Naive thymus-derived CD4-positive, alpha-beta T cell (primary cell): Measurements from ENCODE around the gene PBX4. TPM values are rescaled to one million over a fixed set of nuclear protein-coding genes. Genes with fewer than 3 reads are reported as not detected.
A peak's percentile ranks its signal among the peaks of the same experiment; 100 is the strongest.

Source experiments
- ATAC-seq: fragments of 150-1000 bp; cut with Tn5 transposase; 2 replicates; pipeline ENCODE4 v1.10.0; 2021; ENCODE audit warnings: mild to moderate bottlenecking, moderate library complexity
- CTCF ChIA-PET: fragments of 350-600 bp; sonication (Branson Sonifier 250); formaldehyde crosslinking; loops from one replicate; lab custom pipeline; 2021; ENCODE audit warnings: antibody characterized with exemption; lab: Charles Lee
- POLR2A ChIA-PET: fragments of 350-600 bp; sonication (Branson Sonifier 250); formaldehyde crosslinking; loops from one replicate; lab custom pipeline; 2021; ENCODE audit warnings: antibody characterized with exemption, inconsistent platforms; lab: Charles Lee
- DNase-seq, 9 donors: peaks; one replicate each; pipeline versions ENCODE4 v3.0.0 to v3.0.0-alpha.2; 2020 to 2022; ENCODE audit warnings: mixed read lengths in 1 of 9
- H3K27ac ChIP-seq: one replicate; pipeline ENCODE4 v1.7.0; 2013; ENCODE audit warnings: mild to moderate bottlenecking, low read depth, low read length, moderate library complexity
- H3K27me3 ChIP-seq, 2 donors: one replicate each; pipeline ENCODE4 v1.7.0; 2013; ENCODE audit warnings: low read length in 2 of 2, mild to moderate bottlenecking in 2 of 2, moderate library complexity in 2 of 2; ENCODE audit not compliant: control insufficient read depth in 2 of 2, insufficient read depth in 2 of 2
- H3K36me3 ChIP-seq, 3 experiments: 1 replicate in 2 of 3; 2 replicates in 1 of 3; pipeline ENCODE4 v1.7.0; 2013; ENCODE audit warnings: low read length in 3 of 3, mild to moderate bottlenecking in 3 of 3, moderate library complexity in 1 of 3; ENCODE audit not compliant: insufficient read depth in 3 of 3, control insufficient read depth in 2 of 3
- H3K4me1 ChIP-seq, 2 donors: one replicate each; pipeline ENCODE4 v1.7.0; 2013; ENCODE audit warnings: low read length in 2 of 2, mild to moderate bottlenecking in 2 of 2, moderate library complexity in 1 of 2; ENCODE audit not compliant: control insufficient read depth in 2 of 2, insufficient read depth in 2 of 2
- H3K4me3 ChIP-seq: 2 replicates; pipeline ENCODE4 v1.7.0; 2013; ENCODE audit warnings: mild to moderate bottlenecking, low read length
- H3K9me3 ChIP-seq, 3 experiments: 1 replicate in 2 of 3; 2 replicates in 1 of 3; pipeline ENCODE4 v1.7.0; 2013; ENCODE audit warnings: low read length in 3 of 3; ENCODE audit not compliant: control insufficient read depth in 2 of 3
- H3K27ac Mint-ChIP-seq, 9 donors: one replicate each; pipeline ENCODE4 v1.8.0; 2020 to 2022; ENCODE audit warnings: mixed read lengths in 9 of 9, mild to moderate bottlenecking in 8 of 9, moderate library complexity in 5 of 9, inconsistent platforms in 2 of 9
- H3K27me3 Mint-ChIP-seq, 5 donors: one replicate each; pipeline ENCODE4 v1.8.0; 2021 to 2022; ENCODE audit warnings: mixed read lengths in 5 of 5, mild to moderate bottlenecking in 1 of 5
- H3K36me3 Mint-ChIP-seq, 5 donors: one replicate each; pipeline ENCODE4 v1.8.0; 2020 to 2022; ENCODE audit warnings: mixed read lengths in 5 of 5, mild to moderate bottlenecking in 3 of 5, inconsistent platforms in 1 of 5
- H3K4me1 Mint-ChIP-seq, 7 donors: one replicate each; pipeline ENCODE4 v1.8.0; 2020 to 2022; ENCODE audit warnings: mixed read lengths in 7 of 7, mild to moderate bottlenecking in 3 of 7, inconsistent platforms in 1 of 7
- H3K4me3 Mint-ChIP-seq, 10 donors: one replicate each; pipeline ENCODE4 v1.8.0; 2020 to 2022; ENCODE audit warnings: mild to moderate bottlenecking in 10 of 10, mixed read lengths in 10 of 10, moderate library complexity in 6 of 10, inconsistent platforms in 2 of 10
- H3K9me3 Mint-ChIP-seq, 11 donors: one replicate each; pipeline ENCODE4 v1.8.0; 2020 to 2022; ENCODE audit warnings: mixed read lengths in 11 of 11, mild to moderate bottlenecking in 4 of 11, inconsistent platforms in 1 of 11, moderate library complexity in 1 of 11
- intact Hi-C, 2 donors: fragments of 100-400 bp; cut with micrococcal nuclease; formaldehyde crosslinking; loops; one replicate each; pipeline ENCODE4 v1.15.1; 2023
- polyA plus RNA-seq, 2 donors: library from polyadenylated mRNA; unstranded; fragments of 300-500 nt; fragmentation: Illumina TruSeq; gene quantifications; one replicate each; pipeline ENCODE4 v1.2.3, GENCODE V29; 2021
- total RNA-seq, 6 experiments: library from RNA in 5 of 6; stranded (reverse) in 5 of 6; gene quantifications; 1 replicate in 5 of 6; 2 replicates in 1 of 6; pipeline ENCODE4 v1.2.3 and lab custom pipeline; 2021 to 2026

PBX4 gene
- total and polyA plus RNA-seq, 7 experiments from 2014 or later, result 3.8 to 42.7 (median 30.9) TPM

DNA sequence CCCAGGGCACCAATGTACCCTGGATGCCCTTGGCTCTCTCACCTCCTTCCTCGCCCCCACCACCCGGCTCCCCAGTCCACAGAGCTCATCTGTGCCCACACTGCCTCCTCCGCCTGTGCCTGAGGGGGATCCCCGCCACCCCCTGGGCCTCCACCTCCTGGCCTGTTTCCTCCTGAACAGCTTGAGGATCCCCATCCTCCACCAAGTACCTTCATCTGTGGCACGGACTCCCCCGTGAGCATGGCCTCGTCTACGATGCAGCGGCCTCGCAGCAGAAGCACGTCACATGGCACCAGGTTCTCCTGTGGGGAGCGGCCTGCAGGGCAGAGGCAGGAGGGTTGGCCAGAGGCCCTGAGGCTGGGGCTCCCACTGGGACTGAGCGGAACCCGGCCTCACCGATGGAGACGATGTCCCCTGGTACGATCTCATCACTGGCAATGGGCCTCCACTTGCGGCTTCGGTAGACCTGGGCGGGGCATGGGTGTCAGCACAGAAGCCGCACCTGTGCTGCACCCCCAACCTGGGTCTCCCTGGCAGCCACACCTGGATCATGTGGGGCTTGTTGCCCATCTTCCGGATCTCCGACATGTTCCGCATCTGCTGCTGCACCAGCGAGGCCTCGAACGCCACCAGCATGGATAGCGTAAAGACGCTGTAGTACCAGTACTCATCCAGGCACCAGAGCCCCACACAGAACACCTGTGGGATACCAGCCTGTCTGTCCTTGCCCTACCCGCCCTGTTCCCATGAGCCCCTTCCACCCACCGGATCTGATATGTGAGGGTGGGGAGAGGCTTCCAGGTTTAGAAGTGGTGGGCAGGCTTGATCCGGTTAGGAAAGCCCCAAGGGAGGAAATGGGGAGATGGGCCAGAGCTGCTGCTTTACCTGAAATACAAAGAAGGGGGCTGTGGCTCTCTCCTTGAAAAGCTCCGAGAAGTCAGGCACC, 38.2 kb upstream of the PBX4 start:
- ATAC-seq, result no peak
- Histone ChIP-seq H3K36me3 (peaks cover 21 to 91% (median 32%) of the 10 kb centered on the region in 3 experiments), H3K9me3 (no peaks in the 10 kb centered on the region), H3K4me1 (peaks cover 4 to 7% of the 10 kb centered on the region in 2 donors), H3K27ac (no peak overlapping the region), H3K4me3 (no peak overlapping the region), H3K27me3 (no peaks in the 10 kb centered on the region)
- CTCF ChIA-PET, result interaction anchor here (0.6 to 0.8 kb wide), 2 partner anchors 11 to 100 kb away, joined by 3 to 4 read pairs; no protein-coding TSS in a partner anchor
- Mint-ChIP-seq H3K27ac (no peak overlapping the region), H3K4me3 (peak overlapping the region in 1 of 10 donors; percentile 7), H3K36me3 (peaks cover 5 to 43% (median 20%) of the 10 kb centered on the region in 5 donors), H3K9me3 (no peaks in the 10 kb centered on the region), H3K4me1 (peaks cover 7 to 14% (median 9%) of the 10 kb centered on the region in 7 donors), H3K27me3 (no peaks in the 10 kb centered on the region)
- POLR2A ChIA-PET, result interaction anchor here (1.5 kb wide), 2 partner anchors 12 to 13 kb away, joined by 5 to 6 read pairs; partner anchors contain the start of gene GMIP
- no peak for DNase-seq
- intact Hi-C loops, result no loop called here

DNA sequence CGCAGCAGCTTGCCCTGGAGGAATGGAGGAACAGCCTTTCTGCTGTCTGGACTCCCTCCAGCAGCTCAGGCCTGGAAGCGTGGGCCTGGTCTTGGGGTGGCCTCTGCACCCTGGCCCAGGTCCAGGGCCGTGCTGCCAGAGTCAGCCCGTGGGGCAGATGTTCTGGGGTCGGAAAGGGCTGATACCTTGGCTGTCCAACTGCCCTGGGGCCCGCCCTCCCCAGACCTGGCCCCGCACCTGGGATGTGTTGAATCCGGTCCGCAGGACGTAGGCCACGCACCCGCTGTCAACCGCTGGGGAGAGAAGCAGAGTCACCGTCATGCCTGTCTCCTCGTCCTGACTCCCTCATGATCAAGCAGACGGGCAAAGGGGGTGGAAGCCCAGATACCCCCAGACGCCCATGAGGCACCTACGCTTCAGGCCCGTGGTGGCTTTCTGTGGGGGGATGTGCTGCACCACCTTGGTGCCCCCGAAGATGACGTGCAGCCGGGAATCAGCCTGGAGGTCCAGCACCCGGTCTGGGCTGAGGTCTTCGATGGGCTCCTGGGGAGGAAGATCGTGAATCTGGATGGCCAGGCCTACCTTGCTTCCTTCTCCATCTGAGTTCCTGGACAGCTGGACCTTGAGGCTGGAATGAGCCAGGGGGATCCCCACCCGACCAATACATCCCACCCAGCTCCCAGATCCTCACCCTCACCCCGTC, 37.3 kb upstream of the PBX4 start:
- POLR2A ChIA-PET, result interaction anchor here (1.5 to 1.9 kb wide), 2 partner anchors 12 to 13 kb away, joined by 6 to 7 read pairs; partner anchors contain the start of genes GMIP and ZNF101
- Mint-ChIP-seq H3K27me3 (no peaks in the 10 kb centered on the region), H3K27ac (no peak overlapping the region), H3K4me3 (no peak overlapping the region), H3K9me3 (no peaks in the 10 kb centered on the region), H3K4me1 (peaks cover 0 to 6% (median 0%) of the 10 kb centered on the region in 7 donors), H3K36me3 (peaks cover 5 to 38% (median 14%) of the 10 kb centered on the region in 5 donors)
- ATAC-seq (no peak), DNase-seq (no peak)
- Histone ChIP-seq H3K4me1 (no peaks in the 10 kb centered on the region), H3K9me3 (no peaks in the 10 kb centered on the region), H3K4me3 (no peak overlapping the region), H3K27me3 (no peaks in the 10 kb centered on the region), H3K36me3 (peaks cover 21 to 93% (median 37%) of the 10 kb centered on the region in 3 experiments), H3K27ac (no peak overlapping the region)
- CTCF ChIA-PET, result interaction anchor here (0.6 kb wide), 1 partner anchor 298 kb away, joined by 3 read pairs; no protein-coding TSS in a partner anchor
- intact Hi-C loops, result no loop called here

DNA sequence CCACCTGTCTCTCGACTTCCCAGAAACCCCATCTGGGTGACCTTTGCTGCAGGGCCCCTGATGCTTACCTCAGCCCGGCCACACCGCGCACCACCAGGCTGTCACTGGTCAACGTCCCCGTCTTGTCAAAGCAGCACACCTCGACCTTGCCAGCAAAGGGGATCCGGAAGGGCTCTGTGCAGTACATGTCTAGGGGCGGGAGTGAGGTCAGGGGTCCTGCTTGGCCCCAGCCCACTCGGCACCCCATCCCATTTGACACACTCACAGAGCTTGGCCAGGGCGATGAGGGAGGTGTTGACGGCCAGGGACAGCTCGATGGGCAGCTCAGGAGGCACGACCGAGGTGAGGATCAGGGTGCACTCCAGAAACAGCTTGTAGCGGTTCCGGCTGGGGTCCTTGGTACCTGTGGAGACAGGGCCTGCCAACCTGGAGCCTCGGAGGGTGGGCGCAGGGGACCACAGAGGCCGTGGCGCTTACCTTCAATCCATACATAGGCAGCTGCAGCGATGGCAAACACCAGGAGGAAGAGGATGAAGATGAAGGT, 36.6 kb upstream of the PBX4 start:
- Mint-ChIP-seq H3K4me3 (no peak overlapping the region), H3K27ac (peak overlapping the region in 1 of 9 donors; percentile 56), H3K4me1 (peaks cover 0 to 6% (median 0%) of the 10 kb centered on the region in 7 donors), H3K9me3 (no peaks in the 10 kb centered on the region), H3K27me3 (no peaks in the 10 kb centered on the region), H3K36me3 (peaks cover 5 to 38% (median 14%) of the 10 kb centered on the region in 5 donors)
- ChIA-PET CTCF (interaction anchor here (0.6 kb wide), 1 partner anchor 299 kb away, joined by 3 read pairs; no protein-coding TSS in a partner anchor), POLR2A (interaction anchor here (1.5 to 1.9 kb wide), 2 partner anchors 11 to 14 kb away, joined by 6 to 7 read pairs; partner anchors contain the start of genes GMIP and ZNF101)
- DNase-seq (no peak), ATAC-seq (no peak)
- H3K27me3 ChIP-seq, result no peaks in the 10 kb centered on the region
- no peak overlapping the region for H3K4me3 ChIP-seq
- no peaks in the 10 kb centered on the region for H3K4me1 ChIP-seq
- intact Hi-C loops, result no loop called here
- H3K27ac ChIP-seq, result no peak overlapping the region
- H3K36me3 ChIP-seq, result peaks cover 21 to 100% (median 39%) of the 10 kb centered on the region in 3 experiments
- H3K9me3 ChIP-seq, result no peaks in the 10 kb centered on the region

DNA sequence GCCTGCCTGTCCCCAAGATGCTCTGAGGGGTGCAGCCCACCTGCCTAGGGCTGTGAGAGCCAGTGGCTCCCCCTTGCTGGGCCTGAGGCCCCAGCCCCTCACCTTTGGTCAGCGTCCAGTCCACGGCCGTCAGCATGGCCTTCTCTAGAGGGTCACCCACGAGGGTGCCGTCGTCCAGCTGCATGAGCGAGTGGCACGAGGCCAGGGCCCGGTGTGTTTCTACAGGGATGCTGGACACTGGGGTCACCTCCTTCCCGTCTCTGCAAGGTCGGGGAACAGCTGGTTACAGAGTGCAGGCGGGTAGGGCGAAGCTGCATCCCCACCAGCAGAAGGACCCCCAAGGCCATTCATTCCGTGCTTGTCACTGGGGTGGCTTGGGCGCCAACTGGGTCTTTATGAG, 36.0 kb upstream of the PBX4 start:
- POLR2A ChIA-PET, result interaction anchor here (1.1 to 1.9 kb wide), 2 partner anchors 14 to 20 kb away, joined by 3 to 7 read pairs; partner anchors contain the start of gene ZNF101
- H3K9me3 ChIP-seq, result no peaks in the 10 kb centered on the region
- no peaks in the 10 kb centered on the region for H3K27me3 Mint-ChIP-seq
- DNase-seq (no peak), ATAC-seq (no peak)
- intact Hi-C loops, result no loop called here
- no peaks in the 10 kb centered on the region for H3K27me3 ChIP-seq
- H3K4me3 ChIP-seq, result no peak overlapping the region
- no peak overlapping the region for H3K27ac Mint-ChIP-seq
- no peaks in the 10 kb centered on the region for H3K9me3 Mint-ChIP-seq
- CTCF ChIA-PET, result no interaction called here
- H3K36me3 Mint-ChIP-seq, result peaks cover 5 to 38% (median 14%) of the 10 kb centered on the region in 5 donors
- H3K27ac ChIP-seq, result no peak overlapping the region
- H3K4me1 Mint-ChIP-seq, result peaks cover 0 to 6% (median 0%) of the 10 kb centered on the region in 7 donors
- peaks cover 21 to 100% (median 39%) of the 10 kb centered on the region in 3 experiments for H3K36me3 ChIP-seq
- no peak overlapping the region for H3K4me3 Mint-ChIP-seq
- H3K4me1 ChIP-seq, result no peaks in the 10 kb centered on the region

DNA sequence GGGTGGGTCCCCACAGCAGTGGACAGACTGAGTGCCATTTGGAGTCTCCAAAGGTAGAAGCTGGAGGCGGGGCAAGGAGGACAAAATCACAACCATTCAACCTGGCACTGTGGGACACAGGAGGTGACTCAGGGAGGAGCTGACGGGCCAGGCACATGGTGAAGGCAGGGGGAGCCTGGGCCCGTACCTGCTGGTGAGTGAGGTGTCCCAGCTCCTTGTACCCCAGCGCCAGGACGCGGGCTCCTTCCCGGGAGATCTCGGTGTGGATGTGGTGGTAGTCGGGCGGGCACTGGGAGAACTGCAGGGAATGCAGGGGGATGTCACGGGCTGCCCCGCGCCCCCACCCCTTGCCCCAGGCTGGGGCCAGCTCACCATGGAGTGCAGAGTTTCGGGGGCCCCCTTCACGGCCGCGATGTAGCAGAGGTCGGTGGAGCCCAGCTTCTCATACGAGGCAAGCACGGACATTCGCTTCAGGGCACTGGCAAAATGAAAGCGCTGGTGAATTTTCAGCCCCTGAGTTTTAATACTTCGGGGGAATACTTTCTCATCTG, 35.2 kb upstream of the PBX4 start:
- H3K9me3 ChIP-seq, result no peaks in the 10 kb centered on the region
- ChIA-PET CTCF (no interaction called here), POLR2A (interaction anchor here (1.1 to 2.8 kb wide), 2 partner anchors 9 to 20 kb away, joined by 3 to 20 read pairs; partner anchors contain the start of gene ATP13A1)
- Mint-ChIP-seq H3K27ac (peak overlapping the region in 1 of 9 donors; percentile 29), H3K27me3 (no peaks in the 10 kb centered on the region), H3K36me3 (peaks cover 5 to 38% (median 17%) of the 10 kb centered on the region in 5 donors), H3K9me3 (no peaks in the 10 kb centered on the region), H3K4me3 (no peak overlapping the region), H3K4me1 (peaks cover 0 to 6% (median 0%) of the 10 kb centered on the region in 7 donors)
- H3K27me3 ChIP-seq, result no peaks in the 10 kb centered on the region
- ATAC-seq, result no peak
- H3K27ac ChIP-seq, result no peak overlapping the region
- peaks cover 17 to 97% (median 39%) of the 10 kb centered on the region in 3 experiments for H3K36me3 ChIP-seq
- H3K4me1 ChIP-seq, result no peaks in the 10 kb centered on the region
- intact Hi-C loops, result no loop called here
- H3K4me3 ChIP-seq, result no peak overlapping the region
- no peak for DNase-seq
